ENCODE results near the gene ATG14. TPM values are rescaled to one million over a fixed set of nuclear protein-coding genes. Genes with fewer than 3 reads are reported as not detected.

ATG14 gene
- total RNA-seq, 6 donors from 2014 or later: 7.6 to 29.3 (median 11.1) TPM

- DNase-seq: no peak
- WGBS, 2 donors: 90 to 92% methylated on average over 2 of the region's 2 CpGs
- no peak for ATAC-seq (ENCODE audit: low FRiP score in 2 of 2)
- H3K4me3 ChIP-seq: no peak overlapping the region
- no peak overlapping the region for H3K27ac ChIP-seq
- H3K9me3 ChIP-seq: no peaks in the 10 kb centered on the region
- H3K4me1 ChIP-seq: no peaks in the 10 kb centered on the region
- no peaks in the 10 kb centered on the region for H3K27me3 ChIP-seq
- TF ChIP-seq EP300 (IDR thresholded peaks at IDR 0.05) (no peak), CTCF (IDR thresholded peaks at IDR 0.05) (no peak), POLR2A (IDR thresholded peaks at IDR 0.05) (no peak), POLR2AphosphoS5 (IDR thresholded peaks at IDR 0.05) (no peak)
- peaks cover 8 to 80% (median 42%) of the 10 kb centered on the region in 4 donors for H3K36me3 ChIP-seq
These were observed 30.1 kb downstream of the ATG14 start for GRCh38 chr14:55381561-55381960.

GRCh38 chr14:55381040-55381439 is 30.6 kb downstream of the ATG14 start:
- H3K27me3 ChIP-seq: no peaks in the 10 kb centered on the region
- WGBS, 2 donors: 88 to 89% methylated on average over 5 of the region's 5 CpGs
- H3K36me3 ChIP-seq: peaks cover 8 to 85% (median 46%) of the 10 kb centered on the region in 4 donors
- TF ChIP-seq EP300 (IDR thresholded peaks at IDR 0.05) (no peak), CTCF (IDR thresholded peaks at IDR 0.05) (no peak), POLR2AphosphoS5 (IDR thresholded peaks at IDR 0.05) (no peak)
- no peak for DNase-seq
- H3K9me3 ChIP-seq: no peaks in the 10 kb centered on the region
- H3K4me3 ChIP-seq: no peak overlapping the region
- no peak overlapping the region for H3K27ac ChIP-seq
- no peak for ATAC-seq (ENCODE audit: low FRiP score in 2 of 2)
- no peaks in the 10 kb centered on the region for H3K4me1 ChIP-seq

GRCh38 chr14:55377236-55377635 is 34.4 kb downstream of the ATG14 start:
- Histone ChIP-seq H3K4me3 (no peak overlapping the region), H3K27ac (no peak overlapping the region), H3K9me3 (no peaks in the 10 kb centered on the region), H3K4me1 (no peaks in the 10 kb centered on the region), H3K36me3 (peaks cover 8 to 75% (median 34%) of the 10 kb centered on the region in 4 donors), H3K27me3 (no peaks in the 10 kb centered on the region)
- ATAC-seq (ENCODE audit: low FRiP score in 2 of 2): no peak
- no peak for DNase-seq
- TF ChIP-seq EP300 (IDR thresholded peaks at IDR 0.05) (no peak), POLR2AphosphoS5 (IDR thresholded peaks at IDR 0.05) (no peak), CTCF (IDR thresholded peaks at IDR 0.05) (no peak), POLR2A (IDR thresholded peaks at IDR 0.05) (no peak)
- WGBS, 2 donors: 91 to 94% methylated on average over 5 of the region's 5 CpGs

GRCh38 chr14:55374771-55375170 is 36.9 kb downstream of the ATG14 start:
- H3K27ac ChIP-seq: no peak overlapping the region
- H3K36me3 ChIP-seq: peaks cover 5 to 58% (median 21%) of the 10 kb centered on the region in 4 donors
- no peak for TF ChIP-seq POLR2AphosphoS5 (IDR thresholded peaks at IDR 0.05)
- no peak for TF ChIP-seq EP300 (IDR thresholded peaks at IDR 0.05)
- no peak for TF ChIP-seq CTCF (IDR thresholded peaks at IDR 0.05)
- no peak for TF ChIP-seq POLR2A (IDR thresholded peaks at IDR 0.05)
- no peaks in the 10 kb centered on the region for H3K9me3 ChIP-seq
- DNase-seq (no peak), ATAC-seq (ENCODE audit: low FRiP score in 2 of 2) (no peak)
- H3K27me3 ChIP-seq: no peaks in the 10 kb centered on the region
- no peaks in the 10 kb centered on the region for H3K4me1 ChIP-seq
- no peak overlapping the region for H3K4me3 ChIP-seq
- WGBS, 2 donors: 94% methylated on average over 4 of the region's 4 CpGs
